Epithelial cell of umbilical artery (primary cell): ENCODE measurements around the gene MFAP5. TPM values are rescaled to one million over a fixed set of nuclear protein-coding genes. Genes with fewer than 3 reads are reported as not detected.

Experiments used
- total RNA-seq: library from RNA; depleted of rRNA; stranded (reverse); fragments of >200 nt; gene quantifications from 2 replicates; pipeline ENCODE4 v1.2.3, GENCODE V29; 2014

The MFAP5 gene, protein sequence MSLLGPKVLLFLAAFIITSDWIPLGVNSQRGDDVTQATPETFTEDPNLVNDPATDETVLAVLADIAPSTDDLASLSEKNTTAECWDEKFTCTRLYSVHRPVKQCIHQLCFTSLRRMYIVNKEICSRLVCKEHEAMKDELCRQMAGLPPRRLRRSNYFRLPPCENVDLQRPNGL
- not detected in 2 replicates for total RNA-seq

DNA sequence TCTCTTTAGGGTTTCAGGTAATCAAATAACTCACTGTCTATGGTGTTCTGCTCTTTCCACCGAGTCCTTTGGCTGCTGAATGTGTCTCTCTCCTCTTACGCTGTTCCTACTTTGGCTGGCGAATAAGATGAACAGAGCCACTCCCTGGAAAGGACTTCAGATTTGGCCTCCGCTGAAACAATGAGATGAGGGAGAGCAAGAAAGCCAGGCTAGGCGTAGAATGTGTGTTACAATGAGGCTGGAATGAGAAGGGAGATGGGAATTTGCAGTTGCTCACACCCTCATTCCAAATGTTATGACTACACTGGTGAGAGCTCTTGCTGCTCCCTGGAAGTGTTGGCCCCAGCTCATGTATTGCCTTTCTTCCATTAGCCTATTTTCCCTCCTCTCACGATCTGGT, at the start of gene MFAP5:
Gene MFAP5 (minus strand): TSS at position 234 of the 400 bp plus-strand sequence. CDS start 722 bp downstream, outside the sequence.

DNA sequence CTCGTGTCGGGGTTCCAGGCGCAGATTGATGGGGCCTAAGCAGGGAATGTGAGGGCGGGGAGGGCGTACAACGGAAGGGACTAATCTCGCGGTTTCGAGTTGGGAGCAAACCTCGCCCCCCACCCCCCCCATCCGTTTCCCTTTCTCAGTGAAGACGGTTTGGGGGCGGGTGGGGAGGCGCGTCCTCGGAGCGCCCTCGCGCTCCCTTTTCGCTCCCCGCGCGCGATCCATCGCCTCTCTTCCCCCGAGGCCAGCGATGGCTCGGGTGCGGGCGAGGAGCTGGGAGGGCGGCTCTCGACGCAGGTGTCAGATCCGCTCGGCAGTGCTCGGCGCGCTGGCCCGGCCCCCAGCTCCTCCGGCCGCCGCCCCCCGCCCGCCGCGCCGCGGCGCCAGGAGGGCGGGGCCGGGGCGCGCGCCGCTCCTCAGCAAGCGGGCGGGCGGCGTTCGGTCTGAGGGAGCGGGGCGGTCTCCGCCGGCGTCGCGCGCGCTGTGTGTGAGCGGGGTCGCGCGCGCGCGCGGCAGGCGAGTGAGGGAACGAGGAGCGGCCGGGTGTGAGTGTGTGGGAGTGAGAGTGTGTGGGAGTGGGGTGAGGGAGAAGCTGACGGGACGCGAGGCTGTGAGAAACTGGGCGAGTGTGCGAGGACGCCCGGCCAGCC, 35.0 kb upstream of the MFAP5 start, which contains the start of gene RIMKLB:
Gene RIMKLB (plus strand): TSS at position 516 of the 656 bp plus-strand sequence. CDS start 15,876 bp downstream, outside the sequence.

DNA sequence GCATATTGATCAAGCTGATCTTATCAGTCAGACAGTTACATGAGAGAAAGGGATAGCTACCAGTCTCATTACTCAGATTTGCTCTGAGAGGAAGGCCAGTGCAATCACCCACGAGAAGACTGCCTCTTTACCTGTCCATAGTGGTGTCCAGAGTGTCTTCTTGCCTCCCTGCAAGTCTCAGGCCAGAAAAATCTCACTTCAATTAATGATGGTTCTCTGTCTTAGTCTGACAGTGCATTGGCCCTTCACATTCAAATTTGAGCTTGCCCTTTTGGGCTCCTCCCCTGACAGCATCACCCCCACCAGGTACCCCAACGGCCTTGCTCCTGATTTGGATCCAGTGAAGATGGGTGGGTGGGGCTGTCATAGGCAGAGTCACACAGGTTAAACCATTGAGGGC, 50.0 kb downstream of the MFAP5 start, which contains the start of gene AICDA:
Gene AICDA (minus strand): TSS at position 231 of the 400 bp plus-strand sequence. CDS start 92 bp downstream, at position 139.

Other genes starting within 250 kb of the MFAP5 start
- not detected in 2 replicates for gene CLEC6A, start 206.9 kb downstream of the MFAP5 start, total RNA-seq
- gene CLEC4D, start 149.3 kb downstream of the MFAP5 start, total RNA-seq = not detected in 2 replicates
- not detected in 2 replicates for gene CLEC4E, start 121.9 kb downstream of the MFAP5 start, total RNA-seq
- not detected in 2 replicates for gene AICDA, start 50.0 kb downstream of the MFAP5 start, total RNA-seq
- 42.9 and 87.8 TPM in 2 replicates for gene RIMKLB, start 35.2 kb upstream of the MFAP5 start, total RNA-seq
- not detected in 2 replicates for gene A2ML1, start 159.8 kb upstream of the MFAP5 start, total RNA-seq